HepG2 (cell line): Measurements from ENCODE around the gene ALDOA. TPM values are rescaled to one million over a fixed set of nuclear protein-coding genes. Genes with fewer than 3 reads are reported as not detected.

Experiments used
- FOXO1 ChIP-seq: sonication (generic); formaldehyde crosslinking; IDR thresholded peaks from 2 replicates; pipeline ENCODE4 v1.4.0; 2020; ENCODE audit warnings: missing genetic modification reagents
- HDAC1 ChIP-seq: sonication (generic); formaldehyde crosslinking; IDR thresholded peaks from 2 replicates; pipeline ENCODE4 v1.5.1; 2020; ENCODE audit warnings: mild to moderate bottlenecking, missing genetic modification reagents
- HDAC6 ChIP-seq: fragments of 200-600 bp; sonication (generic); IDR thresholded peaks from 2 replicates; pipeline ENCODE4 v1.7.0; 2017; ENCODE audit warnings: mild to moderate bottlenecking, antibody characterized with exemption, low read length, low read depth
- MAFG ChIP-seq: sonication (generic); formaldehyde crosslinking; IDR thresholded peaks from 2 replicates; pipeline ENCODE4 v1.5.1; 2020; ENCODE audit warnings: mild to moderate bottlenecking, missing genetic modification reagents
- RARG ChIP-seq: sonication (generic); formaldehyde crosslinking; IDR thresholded peaks from 2 replicates; pipeline ENCODE4 v1.4.0; 2020; ENCODE audit warnings: low read depth, mild to moderate bottlenecking, missing genetic modification reagents
- SRF ChIP-seq: IDR thresholded peaks from 2 replicates; pipeline ENCODE4 v1.6.1; 2011; ENCODE audit warnings: mild to moderate bottlenecking, low read depth, low read length, moderate library complexity
- TCF12 ChIP-seq, 2 experiments: fragments of 450-650 bp in 1 of 2; sonication (generic) in 1 of 2; formaldehyde crosslinking in 1 of 2; IDR thresholded peaks; 2 replicates each; pipeline versions ENCODE4 v1.6.1 to v1.8.0; 2017 to 2022; ENCODE audit warnings: antibody characterized with exemption in 1 of 2, mild to moderate bottlenecking in 1 of 2, missing genetic modification reagents in 1 of 2, moderate library complexity in 1 of 2
- THYN1 ChIP-seq: sonication (generic); formaldehyde crosslinking; IDR thresholded peaks from 2 replicates; pipeline ENCODE4 v1.8.1; 2023; ENCODE audit warnings: low read depth, mild to moderate bottlenecking, moderate library complexity, missing genetic modification reagents, borderline replicate concordance
- ZBED4 ChIP-seq: sonication (generic); formaldehyde crosslinking; IDR thresholded peaks from 2 replicates; pipeline ENCODE4 v1.4.0; 2020; ENCODE audit warnings: missing genetic modification reagents, borderline replicate concordance
- ZBTB49 ChIP-seq: sonication (generic); formaldehyde crosslinking; IDR thresholded peaks from 2 replicates; pipeline ENCODE4 v1.4.0; 2020; ENCODE audit warnings: missing genetic modification reagents, borderline replicate concordance
- ZBTB8A ChIP-seq: sonication (generic); formaldehyde crosslinking; IDR thresholded peaks from 2 replicates; pipeline ENCODE4 v1.4.0; 2020; ENCODE audit warnings: mild to moderate bottlenecking, low read depth, missing genetic modification reagents, borderline replicate concordance
- ZNF180 ChIP-seq: sonication (generic); formaldehyde crosslinking; IDR thresholded peaks from 2 replicates; pipeline ENCODE4 v1.4.0; 2020; ENCODE audit warnings: low read depth, missing genetic modification reagents, borderline replicate concordance
- ZNF282 ChIP-seq: fragments of 450-650 bp; IDR thresholded peaks from 2 replicates; pipeline ENCODE4 v1.6.1; 2018; ENCODE audit not compliant: partially characterized antibody
- ZNF580 ChIP-seq: IDR thresholded peaks from 2 replicates; pipeline ENCODE4 v1.6.1; 2016; ENCODE audit warnings: low read depth, borderline replicate concordance
- ZNF615 ChIP-seq: sonication (generic); formaldehyde crosslinking; IDR thresholded peaks from 2 replicates; pipeline ENCODE4 v1.5.0; 2020; ENCODE audit warnings: mild to moderate bottlenecking, missing genetic modification reagents, borderline replicate concordance
- ZNF678 ChIP-seq: sonication (generic); formaldehyde crosslinking; IDR thresholded peaks from 2 replicates; pipeline ENCODE4 v1.4.0; 2020; ENCODE audit warnings: mild to moderate bottlenecking, missing genetic modification reagents
- polyA plus RNA-seq, 8 experiments: library from polyadenylated mRNA; depleted of rRNA in 3 of 8; stranded (reverse) in 7 of 8; unstranded in 1 of 8; fragments of >200 nt; fragmentation: Illumina TruSeq in 4 of 8; extraction: Trizol in 4 of 8; gene quantifications; 2 replicates each; pipeline versions ENCODE4 v1.2.1 to v1.2.3, GENCODE V29; 2011 to 2016; ENCODE audit warnings: low read depth in 4 of 8, missing spikeins in 1 of 8, mixed read lengths in 1 of 8; ENCODE audit not compliant: insufficient read depth in 1 of 8
- total RNA-seq, 5 experiments: library from RNA; depleted of rRNA; stranded (reverse); fragments of >200 nt; fragmentation: Illumina TruSeq; extraction: Trizol; gene quantifications; 2 replicates each; pipeline ENCODE4 v1.2.3, GENCODE V29; 2016; ENCODE audit warnings: low read depth in 1 of 5

Gene ALDOA
- total and polyA plus RNA-seq, 2 of the 13 experiments (the other 11 are each of a cell fraction or from before 2014, with no cell fraction given) = 925 to 1,884 TPM

GRCh38 chr16:30052671-30053372 is 12.7 kb upstream of the ALDOA start (continued):
- TF ChIP-seq ZNF678 (CRISPR knock-in tag) = peak; percentile 50; the same call in 1 of the 2 replicates
- TF ChIP-seq HDAC6 = no peak
- TF ChIP-seq HDAC1 (CRISPR knock-in tag) = peak; percentile 99
- TF ChIP-seq ZNF580 = peak; percentile 96
- no peak for TF ChIP-seq SRF
- no peak for TF ChIP-seq ZBTB8A
- no peak for TF ChIP-seq RARG (CRISPR knock-in tag)
- TF ChIP-seq FOXO1 (CRISPR knock-in tag) = peak; percentile 84
- TF ChIP-seq ZBTB49 (CRISPR knock-in tag) = peak; percentile 85; the same call in 1 of the 2 replicates
- TF ChIP-seq ZNF282 = no peak
- peak; percentile 74; the same call in 1 of the 2 replicates for TF ChIP-seq ZNF180 (CRISPR knock-in tag)
- no peak for TF ChIP-seq THYN1
- TF ChIP-seq MAFG (CRISPR knock-in tag) = no peak
- peak; percentile 77 for TF ChIP-seq ZBED4 (CRISPR knock-in tag)
- 0 out of 2 replicates have a peak, but pooled peaks have one; percentile 51 for TF ChIP-seq ZNF615 (CRISPR knock-in tag)
- no peak for TF ChIP-seq TCF12 (IDR thresholded peaks at IDR 0.05)
- no peak; the same call in 1 of the 2 replicates for TF ChIP-seq TCF12 (CRISPR knock-in tag; IDR thresholded peaks at IDR 0.05)
